Stimulated activated CD4-positive, alpha-beta T cell treated with anti-CD3 and anti-CD28 coated beads, Interleukin-12 subunit alpha, Interleukin-12 subunit beta, amount 100 ng/mL, for 48 hours (primary cell): ENCODE results near the gene PSENEN.

Source experiments
- DNase-seq, 3 donors: peaks; one replicate each; pipeline ENCODE4 v3.0.0-alpha.2; 2020; ENCODE audit warnings: low read depth in 2 of 3, low spot score in 1 of 3

PSENEN gene

GRCh38 chr19:35750167-35750566, 4.7 kb downstream of the PSENEN start:
- no peak for DNase-seq

DNA sequence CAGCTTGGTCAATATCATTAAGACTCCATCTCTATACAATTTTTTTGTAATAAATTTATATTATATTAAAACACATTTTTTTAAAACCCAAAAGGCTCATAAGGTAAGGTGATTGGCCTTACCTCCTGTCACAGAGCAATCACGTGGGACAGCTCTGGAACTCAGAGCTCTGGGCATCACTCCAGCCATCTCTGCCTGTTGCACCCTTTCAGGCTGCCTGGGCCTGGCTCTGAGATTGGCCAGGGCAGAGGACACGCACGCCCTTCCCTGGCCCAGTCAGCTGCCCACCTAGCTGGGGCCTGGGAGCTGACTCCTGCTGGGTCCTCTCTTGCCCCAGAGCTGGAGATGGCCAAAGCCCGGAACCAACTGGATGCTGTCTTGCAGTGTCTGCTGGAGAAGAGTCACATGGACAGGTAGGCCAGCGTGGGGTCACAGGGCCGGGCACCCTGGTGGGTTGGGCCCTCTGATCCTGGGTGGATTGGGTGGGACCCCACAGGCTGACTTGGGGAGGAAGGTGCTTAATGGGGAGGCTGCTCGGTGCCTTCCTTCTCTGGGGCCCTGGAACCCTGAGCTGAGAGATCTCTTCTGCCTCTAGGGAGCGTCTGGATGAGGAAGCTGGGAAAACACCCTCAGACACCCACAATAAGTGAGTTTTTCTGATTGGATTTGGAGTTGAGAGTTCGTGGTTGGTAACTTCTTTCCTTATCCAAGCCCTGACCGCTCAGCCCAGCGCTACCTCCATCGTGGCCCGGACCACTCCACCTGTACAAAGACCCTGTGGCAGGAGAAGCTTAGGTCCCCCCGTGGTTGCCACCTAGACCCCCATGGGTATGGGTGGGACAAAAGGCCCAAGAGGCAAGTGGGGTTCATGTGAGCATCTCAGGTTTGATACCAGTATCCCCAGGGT, 6.6 kb downstream of the PSENEN start:
- no peak for DNase-seq

DNA sequence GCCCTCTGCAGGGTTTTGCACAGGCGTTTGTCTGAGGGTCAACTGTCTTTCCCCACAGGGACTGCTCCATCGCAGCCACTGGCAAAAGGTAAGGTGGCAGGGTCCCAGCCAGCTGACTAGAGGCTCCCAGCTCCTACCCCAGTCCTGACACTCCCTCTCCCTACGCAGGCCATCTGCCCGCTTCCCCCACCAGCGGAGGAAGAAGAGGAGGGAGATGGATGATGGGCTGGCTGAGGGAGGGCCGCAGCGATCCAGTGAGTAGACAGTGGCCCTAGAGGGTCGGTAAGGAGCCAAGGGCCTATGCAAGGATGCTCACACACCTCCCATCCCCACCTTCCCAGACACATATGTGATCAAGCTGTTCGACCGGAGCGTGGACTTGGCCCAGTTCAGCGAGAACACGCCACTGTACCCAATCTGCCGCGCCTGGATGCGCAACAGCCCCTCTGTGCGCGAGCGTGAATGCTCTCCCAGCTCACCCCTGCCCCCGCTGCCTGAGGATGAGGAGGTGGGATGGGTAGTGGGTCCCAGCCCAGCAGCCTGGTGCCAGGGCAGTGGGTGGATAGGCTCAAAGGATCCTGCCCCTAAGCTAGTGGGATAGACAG, 7.4 kb downstream of the PSENEN start:
- no peak for DNase-seq

DNA sequence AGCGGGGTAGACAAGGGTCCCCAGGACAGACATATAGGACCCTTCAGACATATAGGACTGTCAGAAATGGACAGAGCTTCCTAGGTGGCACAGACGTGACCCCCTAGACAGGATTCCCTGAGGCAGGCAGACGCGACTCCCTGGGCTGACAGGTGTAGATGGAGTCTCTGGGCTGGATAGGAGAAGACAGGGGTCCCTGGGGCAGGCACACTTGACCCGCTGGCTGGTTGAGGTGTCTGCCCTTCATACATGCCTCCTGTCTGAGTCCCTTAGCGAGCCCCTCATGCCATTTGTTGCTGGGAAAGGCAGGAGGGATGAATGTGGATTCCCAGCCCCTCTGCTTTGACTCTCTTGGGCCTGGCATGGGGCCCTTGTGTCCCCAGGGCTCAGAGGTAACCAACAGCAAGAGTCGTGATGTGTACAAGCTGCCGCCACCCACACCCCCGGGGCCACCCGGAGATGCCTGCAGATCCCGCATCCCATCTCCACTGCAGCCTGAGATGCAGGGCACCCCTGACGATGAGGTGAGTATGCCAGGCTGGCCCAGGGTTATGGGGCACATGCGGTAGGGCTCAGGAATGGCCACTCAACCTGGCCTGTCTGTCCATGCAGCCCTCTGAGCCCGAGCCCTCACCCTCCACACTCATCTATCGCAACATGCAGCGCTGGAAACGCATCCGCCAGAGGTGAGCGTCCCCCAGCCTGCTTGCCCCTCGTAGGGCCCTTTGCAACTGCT, 8.4 kb downstream of the PSENEN start:
- DNase-seq: no peak

DNA sequence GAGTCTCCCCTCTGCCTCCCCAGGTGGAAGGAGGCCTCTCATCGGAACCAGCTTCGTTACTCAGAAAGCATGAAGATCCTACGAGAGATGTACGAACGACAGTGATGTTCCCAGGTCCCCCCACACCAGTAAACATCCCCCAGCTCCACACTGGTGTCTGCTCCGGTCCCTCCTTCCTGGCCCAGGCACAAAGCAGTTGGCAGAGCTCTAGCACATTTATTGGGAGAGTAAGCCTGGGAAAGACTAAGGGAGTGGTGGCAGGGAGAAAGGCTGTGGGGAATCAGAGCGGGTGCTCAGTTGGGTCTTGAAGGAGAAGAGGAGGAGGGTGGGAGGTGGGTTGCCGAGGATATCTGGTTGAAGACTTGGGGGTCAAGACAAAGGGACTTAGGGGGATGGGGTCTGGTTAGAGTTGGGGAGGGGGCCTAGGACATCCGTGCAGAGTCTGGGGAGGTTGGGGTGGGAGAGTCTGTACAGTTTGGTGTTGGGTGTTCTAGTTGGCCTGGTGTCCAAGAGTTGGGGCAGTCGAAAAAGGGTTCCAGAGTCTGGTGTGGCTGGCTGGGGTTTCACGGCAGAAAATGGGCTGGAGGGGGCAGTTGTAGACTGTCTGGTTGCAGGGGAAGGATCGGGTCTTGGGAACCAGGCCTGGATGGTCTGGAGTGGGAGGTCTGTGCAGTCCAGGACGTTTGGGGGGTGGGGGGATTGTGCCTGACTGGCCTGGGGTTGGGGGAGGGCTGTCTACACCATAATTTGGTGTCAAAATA, 9.1 kb downstream of the PSENEN start:
- DNase-seq: no peak

- DNase-seq: no peak
These were observed 9.7 kb downstream of the PSENEN start for GRCh38 chr19:35755131-35755549.

GRCh38 chr19:35755550-35756376, 10.3 kb downstream of the PSENEN start:
- DNase-seq: peak in 2 of 3 donors; percentile 36 to 41

DNA sequence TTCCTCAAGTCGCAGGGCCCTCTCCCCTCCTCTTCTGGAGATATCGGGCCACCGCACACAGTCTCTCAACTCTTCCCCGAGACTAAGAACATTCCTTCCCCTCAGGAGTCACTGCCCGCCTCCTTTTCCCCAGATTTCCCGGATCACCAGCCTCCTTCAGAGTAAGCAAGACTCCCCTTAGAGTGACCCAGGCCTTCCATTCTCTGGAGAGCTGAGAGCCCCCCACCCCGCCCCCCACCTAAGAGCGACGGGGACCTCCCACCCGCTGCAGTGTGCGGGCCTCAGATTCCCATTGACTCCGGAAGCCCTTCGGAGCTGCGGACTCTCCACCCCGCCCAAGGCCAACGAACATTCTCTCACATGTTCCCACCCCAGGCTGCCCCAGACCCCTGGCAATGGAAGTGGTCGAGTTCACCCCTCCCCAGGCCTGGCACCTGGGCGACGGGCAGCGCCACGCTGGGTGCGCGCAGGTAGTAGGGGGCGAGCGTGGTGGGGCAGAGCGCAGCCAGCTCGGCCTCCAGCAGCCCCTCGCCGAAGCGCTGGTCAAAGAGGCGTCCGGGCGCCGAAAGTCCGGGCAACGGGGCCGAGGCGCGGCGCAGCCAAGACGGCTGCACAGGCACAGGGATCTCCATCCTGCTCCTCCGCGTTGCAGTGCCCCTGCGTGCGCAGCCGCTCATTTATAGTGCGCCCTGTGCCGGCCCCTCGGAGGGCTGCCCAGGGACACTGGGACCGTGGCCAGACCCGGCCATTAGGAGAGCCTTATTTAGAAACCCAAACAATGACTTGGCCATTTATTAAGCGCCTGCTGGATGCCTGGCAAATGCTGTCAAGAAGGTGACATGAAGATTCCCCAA, 11.2 kb downstream of the PSENEN start, which contains the start of gene HSPB6:
TSS of gene HSPB6 (minus strand) at position 653 of the 854 bp plus-strand sequence. CDS start at position 632, 21 bp downstream.
- no peak for DNase-seq

DNA sequence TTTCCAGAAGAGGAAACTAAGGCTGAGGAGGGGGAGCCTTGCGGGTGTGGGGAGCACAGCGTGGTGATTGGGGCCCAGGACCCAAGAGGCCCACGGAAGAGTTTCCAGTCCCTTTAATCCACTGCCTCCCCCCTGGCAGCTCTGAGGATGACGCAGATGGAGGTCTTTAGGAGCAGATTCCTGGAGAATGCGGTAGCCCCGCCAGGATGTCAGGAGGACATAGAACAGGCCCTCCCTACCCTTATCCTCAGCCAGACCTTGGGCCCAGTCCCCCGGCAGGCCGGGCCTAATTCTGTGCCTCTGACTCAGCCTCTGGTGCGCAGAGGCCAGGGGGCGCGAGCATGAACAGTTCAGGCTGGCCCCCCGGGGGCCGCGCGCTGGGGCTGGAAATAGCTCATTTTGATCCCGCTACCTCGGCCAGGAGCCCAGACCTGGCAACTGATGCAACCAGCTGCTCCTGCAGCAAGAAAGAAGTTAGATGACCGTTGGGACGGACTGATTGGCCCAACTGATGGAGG, 11.8 kb downstream of the PSENEN start:
- DNase-seq: no peak

- DNase-seq: peak; percentile 96 to 99 (median 98)
These were observed 12.5 kb downstream of the PSENEN start, which contains the start of gene PROSER3 for GRCh38 chr19:35757749-35758608. TSS of gene PROSER3 (plus strand) at chr19:35758176. CDS start at chr19:35758216, 40 bp downstream.

- no peak for DNase-seq
These were observed 14.2 kb downstream of the PSENEN start for GRCh38 chr19:35759697-35760096.

- no peak for DNase-seq
These were observed 15.4 kb downstream of the PSENEN start for GRCh38 chr19:35760711-35761349.

GRCh38 chr19:35764432-35765315, 19.2 kb downstream of the PSENEN start:
- no peak for DNase-seq

DNA sequence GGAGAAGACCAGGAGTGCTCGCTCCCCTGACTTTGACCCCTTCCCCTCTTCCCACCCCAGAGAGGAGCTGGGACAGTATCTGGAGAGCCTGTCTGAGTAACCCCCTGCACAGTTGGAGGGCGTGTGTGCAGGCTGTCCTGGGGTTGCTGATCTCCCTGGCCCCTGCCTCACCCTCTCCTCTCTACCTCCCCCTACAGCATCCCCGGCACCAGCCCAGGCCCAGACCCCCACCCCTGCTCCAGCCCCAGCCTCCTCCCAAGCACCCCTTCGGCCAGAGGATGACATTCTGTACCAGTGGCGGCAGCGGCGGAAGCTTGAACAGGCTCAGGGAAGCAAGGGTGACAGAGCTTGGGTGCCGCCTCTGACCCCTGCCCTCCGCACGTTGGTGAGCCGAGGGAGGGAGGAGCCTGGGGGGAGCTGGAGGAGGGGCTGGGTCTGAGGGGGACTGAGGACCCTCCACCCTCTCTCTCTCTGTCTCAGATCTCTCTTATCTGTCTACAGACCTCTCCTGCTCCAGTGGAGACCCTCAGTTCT, 21.2 kb downstream of the PSENEN start:
- DNase-seq: no peak

DNA sequence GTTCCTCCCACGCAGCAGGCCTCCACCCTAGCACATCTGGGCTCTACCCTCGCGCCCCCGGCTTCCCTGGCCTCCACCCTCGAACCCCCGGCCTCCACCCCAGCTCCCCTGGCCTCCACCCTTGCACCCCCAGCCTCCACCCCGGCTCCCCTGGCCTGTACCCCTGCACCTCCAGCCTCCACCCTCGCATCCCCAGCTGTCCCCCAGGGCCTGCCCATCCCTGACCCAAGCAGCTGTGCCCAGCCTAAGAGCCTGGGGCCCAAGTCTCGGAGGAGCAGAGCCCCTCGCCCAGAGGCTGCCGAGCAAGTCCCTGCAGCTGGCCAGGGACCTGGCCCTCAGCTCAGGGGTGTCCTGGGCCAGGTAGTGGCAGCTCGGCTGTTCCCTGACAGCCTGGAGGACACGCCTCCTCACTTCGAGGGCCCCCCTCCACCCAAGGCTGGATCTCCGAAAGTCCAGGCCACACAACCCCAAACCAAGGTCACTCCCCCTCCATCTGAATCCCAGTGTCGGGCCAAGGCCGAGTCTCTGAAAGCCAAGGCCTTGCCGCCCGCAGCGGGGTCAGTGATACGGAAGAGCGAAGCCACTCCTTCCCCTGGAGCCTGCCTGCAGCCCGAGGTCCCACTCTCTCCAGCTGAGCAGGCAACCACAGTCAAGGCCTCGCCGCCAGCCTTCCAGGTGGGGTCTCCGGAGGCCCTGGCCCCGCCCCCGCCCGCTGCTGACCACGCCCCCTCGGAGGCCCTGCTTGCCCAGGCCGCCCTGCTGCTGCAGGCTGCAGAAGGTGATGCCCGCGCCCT, 22.0 kb downstream of the PSENEN start:
- no peak for DNase-seq
